OCI-LY7 (cell line): ENCODE results near the gene C19orf25.

Experiments used
- EZH2phosphoT487 ChIP-seq: fragments of 200-600 bp; sonication (generic); IDR thresholded peaks from 2 replicates; pipeline ENCODE4 v1.6.1; 2018; ENCODE audit warnings: low read depth, borderline replicate concordance, mild to moderate bottlenecking, mixed run types, antibody characterized with exemption, low read length, moderate library complexity, mixed read lengths
- TF ChIP-seq, protein P1 (sequence below): fragments of 200-600 bp; sonication (generic); conservative IDR thresholded peaks from 2 replicates; pipeline ENCODE4 v1.5.1; 2014; ENCODE audit warnings: mild to moderate bottlenecking, antibody characterized with exemption, low read length, moderate library complexity, mixed read lengths

GRCh38 chr19:1511318-1512317 is 32.6 kb upstream of the C19orf25 start:
- TF ChIP-seq, protein P1, sequence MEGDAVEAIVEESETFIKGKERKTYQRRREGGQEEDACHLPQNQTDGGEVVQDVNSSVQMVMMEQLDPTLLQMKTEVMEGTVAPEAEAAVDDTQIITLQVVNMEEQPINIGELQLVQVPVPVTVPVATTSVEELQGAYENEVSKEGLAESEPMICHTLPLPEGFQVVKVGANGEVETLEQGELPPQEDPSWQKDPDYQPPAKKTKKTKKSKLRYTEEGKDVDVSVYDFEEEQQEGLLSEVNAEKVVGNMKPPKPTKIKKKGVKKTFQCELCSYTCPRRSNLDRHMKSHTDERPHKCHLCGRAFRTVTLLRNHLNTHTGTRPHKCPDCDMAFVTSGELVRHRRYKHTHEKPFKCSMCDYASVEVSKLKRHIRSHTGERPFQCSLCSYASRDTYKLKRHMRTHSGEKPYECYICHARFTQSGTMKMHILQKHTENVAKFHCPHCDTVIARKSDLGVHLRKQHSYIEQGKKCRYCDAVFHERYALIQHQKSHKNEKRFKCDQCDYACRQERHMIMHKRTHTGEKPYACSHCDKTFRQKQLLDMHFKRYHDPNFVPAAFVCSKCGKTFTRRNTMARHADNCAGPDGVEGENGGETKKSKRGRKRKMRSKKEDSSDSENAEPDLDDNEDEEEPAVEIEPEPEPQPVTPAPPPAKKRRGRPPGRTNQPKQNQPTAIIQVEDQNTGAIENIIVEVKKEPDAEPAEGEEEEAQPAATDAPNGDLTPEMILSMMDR: no peak
- no peak for TF ChIP-seq EZH2phosphoT487
